Activated CD4-positive, alpha-beta T cell treated with anti-CD3 and anti-CD28 coated beads, Interleukin-2, amount 50 U/mL, for 16 hours (primary cell): ENCODE measurements around the gene TOPORS.

Experiments
- DNase-seq: peaks from one replicate; pipeline ENCODE4 v3.0.0-alpha.2; 2020

Gene TOPORS

GRCh38 chr9:32500768-32501167 is 51.6 kb downstream of the TOPORS start:
- DNase-seq: no peak

GRCh38 chr9:32497921-32498320 is 54.5 kb downstream of the TOPORS start:
- DNase-seq: no peak

DNA sequence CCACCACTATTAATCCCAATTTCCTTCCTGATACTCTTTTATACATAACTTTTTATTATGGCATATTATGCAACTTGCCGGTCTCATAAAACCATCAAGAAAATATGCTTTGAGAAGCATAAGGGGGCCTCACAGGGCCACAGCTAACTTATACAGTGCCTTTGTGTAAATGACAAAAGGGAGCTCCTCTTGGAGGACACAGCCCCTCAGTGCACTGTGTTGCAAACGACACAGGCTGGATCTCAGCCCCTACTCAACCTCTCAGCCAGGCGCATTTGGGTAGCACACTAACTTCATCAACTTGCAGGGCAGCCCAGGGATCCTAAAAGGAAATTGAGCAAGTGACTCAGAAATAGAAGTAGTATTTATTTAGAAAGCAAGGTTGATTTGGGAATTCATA is 61.8 kb downstream of the TOPORS start:
- DNase-seq: no peak
